ENCODE measurements around the gene CA4. TPM values are rescaled to one million over a fixed set of nuclear protein-coding genes. Genes with fewer than 3 reads are reported as not detected.
A peak's percentile ranks its signal among the peaks of the same experiment; 100 is the strongest.

The CA4 gene
- total and polyA plus RNA-seq, 9 of the 15 experiments (the other 6 are each of a cell fraction or from before 2014, with no cell fraction given) = 0.13 TPM; not detected in 7

GRCh38 chr17:60139438-60140285, 10.1 kb upstream of the CA4 start (continued):
- TF ChIP-seq ZHX1 (conservative IDR thresholded peaks at IDR 0.05; ENCODE audit: low read length) (no peak), YY1 (IDR thresholded peaks at IDR 0.05; ENCODE audit: borderline replicate concordance in 1 of 3, control insufficient read depth in 1 of 3, extremely low read depth in 1 of 3, insufficient read depth in 3 of 3, insufficient read length in 1 of 3, insufficient replicate concordance in 2 of 3, low read depth in 1 of 3, low read length in 2 of 3) (peak in 2 of 3 experiments; percentile 45 to 53), PTTG1 (tag; IDR thresholded peaks at IDR 0.05; ENCODE audit: low read depth) (no peak), PURB (CRISPR knock-in tag; IDR thresholded peaks at IDR 0.05; ENCODE audit: low read depth) (no peak), FOXK2 (conservative IDR thresholded peaks at IDR 0.05 in 1 of 2, IDR thresholded peaks at IDR 0.05 in 1 of 2; ENCODE audit: low read depth in 2 of 2) (no peak), CTBP1 (IDR thresholded peaks at IDR 0.05; ENCODE audit: borderline replicate concordance) (peak; percentile 66; the same call in 1 of the 2 replicates), TAF1 (IDR thresholded peaks at IDR 0.05; ENCODE audit: control insufficient read depth, extremely low read depth, insufficient read depth, low read length, severe bottlenecking) (no peak), SMAD4 (CRISPR knock-in tag; conservative IDR thresholded peaks at IDR 0.05) (peak; percentile 81), MEF2D (tag; conservative IDR thresholded peaks at IDR 0.05; ENCODE audit: low read depth) (no peak), SMAD3 (CRISPR knock-in tag; conservative IDR thresholded peaks at IDR 0.05) (peak; percentile 63; the same call in 1 of the 2 replicates), NFE2 (IDR thresholded peaks at IDR 0.05; ENCODE audit: low read depth) (no peak), EGR1 (conservative IDR thresholded peaks at IDR 0.05) (no peak), ZFP30 (CRISPR knock-in tag; IDR thresholded peaks at IDR 0.05; ENCODE audit: borderline replicate concordance) (no peak), POLR2AphosphoS5 (IDR thresholded peaks at IDR 0.05; ENCODE audit: control insufficient read depth, insufficient read depth, low read depth, low read length) (no peak), STAT5A (IDR thresholded peaks at IDR 0.05; ENCODE audit: borderline replicate concordance, low read length) (no peak), ZNF384 (IDR thresholded peaks at IDR 0.05; ENCODE audit: low read depth, low read length) (peak; percentile 77), NCOA4 (IDR thresholded peaks at IDR 0.05; ENCODE audit: partially characterized antibody) (no peak)
- TF ChIP-seq, protein P1, sequence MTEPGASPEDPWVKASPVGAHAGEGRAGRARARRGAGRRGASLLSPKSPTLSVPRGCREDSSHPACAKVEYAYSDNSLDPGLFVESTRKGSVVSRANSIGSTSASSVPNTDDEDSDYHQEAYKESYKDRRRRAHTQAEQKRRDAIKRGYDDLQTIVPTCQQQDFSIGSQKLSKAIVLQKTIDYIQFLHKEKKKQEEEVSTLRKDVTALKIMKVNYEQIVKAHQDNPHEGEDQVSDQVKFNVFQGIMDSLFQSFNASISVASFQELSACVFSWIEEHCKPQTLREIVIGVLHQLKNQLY (CRISPR knock-in tag; conservative IDR thresholded peaks at IDR 0.05) = no peak; a peak in 1 of 4 replicates
- TF ChIP-seq, protein P2, sequence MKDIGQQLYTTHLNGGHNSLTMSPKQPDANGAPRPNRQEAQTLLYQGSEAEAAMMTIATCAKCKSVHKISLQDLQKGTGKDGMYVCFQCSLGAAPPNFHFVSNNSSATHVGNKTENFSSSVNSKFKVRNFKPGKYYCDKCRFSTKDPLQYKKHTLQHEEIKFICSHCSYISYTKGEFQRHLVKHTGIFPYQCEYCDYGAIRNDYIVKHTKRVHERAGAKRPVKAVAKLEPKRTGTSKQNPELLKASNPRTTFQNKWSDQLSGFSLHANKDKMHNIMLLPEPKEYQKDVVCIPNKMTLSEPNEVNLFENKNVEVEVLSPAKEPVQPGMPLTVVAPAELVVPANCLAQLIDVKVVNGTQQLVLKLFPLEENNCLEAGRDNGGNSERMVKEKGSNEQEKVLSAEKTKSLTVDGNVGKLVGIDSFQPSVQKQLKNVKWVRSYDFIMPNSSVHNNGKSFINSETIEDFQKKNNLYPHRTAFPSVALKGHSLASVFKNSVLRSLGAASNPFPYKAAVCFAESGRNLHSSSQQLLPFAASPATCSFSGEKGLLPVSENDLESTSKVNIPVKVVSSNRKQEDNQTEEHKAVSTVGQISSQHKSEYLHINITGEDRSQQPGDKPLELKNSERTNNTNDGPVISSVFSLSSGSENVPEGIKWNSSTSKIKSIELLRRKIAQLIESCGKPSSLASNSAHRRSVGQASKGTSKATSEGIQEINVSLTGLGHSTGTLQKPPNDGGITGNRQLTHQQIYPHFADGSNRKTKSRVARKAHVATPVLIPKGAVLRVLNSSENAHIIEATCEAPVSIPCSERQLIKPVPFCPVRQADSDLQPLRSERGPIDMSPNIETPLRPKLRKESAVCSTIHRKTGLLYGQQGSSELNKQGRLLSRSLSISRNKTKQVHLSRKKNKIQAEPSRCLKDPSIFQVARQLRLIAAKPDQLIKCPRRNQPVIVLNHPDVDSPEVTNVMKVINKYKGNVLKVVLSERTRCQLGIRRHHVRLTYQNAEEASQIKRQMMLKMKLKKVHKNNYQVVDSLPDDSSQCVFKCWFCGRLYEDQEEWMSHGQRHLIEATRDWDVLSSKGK (CRISPR knock-in tag; IDR thresholded peaks at IDR 0.05) = no peak
